Activated CD8-positive, alpha-beta memory T cell treated with anti-CD3 and anti-CD28 coated beads, Interleukin-2, amount 10 ng/mL, durations not matched to agents 7 days and 5 days (primary cell): ENCODE measurements around the gene OR5C1. TPM values are rescaled to one million over a fixed set of nuclear protein-coding genes. Genes with fewer than 3 reads are reported as not detected.

Experiments used
- ATAC-seq: fragments of 150-1000 bp; cut with Tn5 transposase; one replicate; pipeline ENCODE4 v1.10.0; 2021; ENCODE audit warnings: moderate library complexity
- CTCF ChIA-PET: fragments of 350-600 bp; sonication (Branson Sonifier 250); formaldehyde crosslinking; loops from one replicate; lab custom pipeline; 2021; ENCODE audit warnings: antibody characterized with exemption; lab: Charles Lee
- DNase-seq: peaks from one replicate; pipeline ENCODE4 v3.0.0-alpha.2; 2020
- H3K27ac Mint-ChIP-seq: one replicate; pipeline ENCODE4 v1.8.0; 2021; ENCODE audit warnings: mild to moderate bottlenecking, mixed read lengths
- H3K27me3 Mint-ChIP-seq: one replicate; pipeline ENCODE4 v1.8.0; 2021; ENCODE audit warnings: mixed read lengths
- H3K36me3 Mint-ChIP-seq: one replicate; pipeline ENCODE4 v1.8.0; 2021; ENCODE audit warnings: mild to moderate bottlenecking, mixed read lengths
- H3K4me1 Mint-ChIP-seq: one replicate; pipeline ENCODE4 v1.8.0; 2021; ENCODE audit warnings: mixed read lengths
- H3K4me3 Mint-ChIP-seq: one replicate; pipeline ENCODE4 v1.8.0; 2021; ENCODE audit warnings: mild to moderate bottlenecking, moderate library complexity, mixed read lengths
- H3K9me3 Mint-ChIP-seq: one replicate; pipeline ENCODE4 v1.8.0; 2022; ENCODE audit warnings: low read depth, mixed read lengths
- total RNA-seq, 2 experiments: library from RNA; stranded (reverse); gene quantifications; one replicate each; pipeline ENCODE4 v1.2.3, GENCODE V29; 2021

Gene OR5C1
- total RNA-seq: not detected

GRCh38 chr9:122788831-122789230 is at the start of gene OR5C1:
Gene OR5C1 (plus strand): TSS chr9:122788933. CDS start chr9:122788933, 0 bp downstream.
- CTCF ChIA-PET: no interaction called here
- Mint-ChIP-seq H3K27me3 (no peaks in the 10 kb centered on the region), H3K4me1 (no peaks in the 10 kb centered on the region), H3K27ac (no peak within 1 kb of the TSS), H3K4me3 (no peak within 1 kb of the TSS), H3K9me3 (no peaks in the 10 kb centered on the region), H3K36me3 (no peaks in the 10 kb centered on the region)
- ATAC-seq (no peak), DNase-seq (peak; percentile 28)

GRCh38 chr9:122742003-122742402 is 46.7 kb upstream of the OR5C1 start, which contains the start of gene OR1L6:
Gene OR1L6 (plus strand): TSS chr9:122742303. CDS start chr9:122749848, 7,545 bp downstream.
- Mint-ChIP-seq H3K4me1 (no peaks in the 10 kb centered on the region), H3K27me3 (peaks cover 2% of the 10 kb centered on the region), H3K27ac (no peak within 1 kb of the TSS), H3K36me3 (no peaks in the 10 kb centered on the region), H3K4me3 (no peak within 1 kb of the TSS), H3K9me3 (peaks cover 8% of the 10 kb centered on the region)
- CTCF ChIA-PET: no interaction called here
- DNase-seq: no peak
- no peak for ATAC-seq

GRCh38 chr9:122754825-122755224 is 33.9 kb upstream of the OR5C1 start:
- H3K36me3 Mint-ChIP-seq: no peaks in the 10 kb centered on the region
- DNase-seq (no peak), ATAC-seq (no peak)
- H3K4me1 Mint-ChIP-seq: no peaks in the 10 kb centered on the region
- peaks cover under 1% of the 10 kb centered on the region for H3K27me3 Mint-ChIP-seq
- H3K4me3 Mint-ChIP-seq: no peak overlapping the region
- H3K27ac Mint-ChIP-seq: no peak overlapping the region
- CTCF ChIA-PET: no interaction called here
- H3K9me3 Mint-ChIP-seq: peaks cover 6% of the 10 kb centered on the region

DNA sequence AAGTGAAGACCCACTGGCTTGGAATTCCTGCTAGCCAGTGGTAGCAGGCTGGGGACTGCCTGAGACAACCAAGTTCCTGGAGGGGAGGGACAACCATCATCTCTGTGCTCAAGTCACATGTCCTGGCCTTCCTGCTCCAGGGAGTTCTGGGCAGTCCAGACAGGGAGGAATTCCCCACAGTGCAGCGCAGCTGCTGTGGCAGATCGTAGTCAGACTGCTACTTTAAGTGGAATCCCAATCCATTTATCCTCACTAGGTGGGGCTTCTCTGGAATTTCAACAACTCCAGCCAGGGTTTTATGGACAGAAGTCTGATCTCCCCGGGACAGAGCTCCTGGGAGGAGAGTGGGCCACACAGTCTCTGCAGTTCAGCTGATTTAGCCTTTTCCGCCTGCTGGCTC is 20.9 kb upstream of the OR5C1 start:
- no peak overlapping the region for H3K4me3 Mint-ChIP-seq
- no peaks in the 10 kb centered on the region for H3K36me3 Mint-ChIP-seq
- H3K4me1 Mint-ChIP-seq: no peaks in the 10 kb centered on the region
- ATAC-seq (no peak), DNase-seq (no peak)
- H3K27ac Mint-ChIP-seq: no peak overlapping the region
- peaks cover 2% of the 10 kb centered on the region for H3K27me3 Mint-ChIP-seq
- peaks cover 13% of the 10 kb centered on the region for H3K9me3 Mint-ChIP-seq
- CTCF ChIA-PET: no interaction called here

DNA sequence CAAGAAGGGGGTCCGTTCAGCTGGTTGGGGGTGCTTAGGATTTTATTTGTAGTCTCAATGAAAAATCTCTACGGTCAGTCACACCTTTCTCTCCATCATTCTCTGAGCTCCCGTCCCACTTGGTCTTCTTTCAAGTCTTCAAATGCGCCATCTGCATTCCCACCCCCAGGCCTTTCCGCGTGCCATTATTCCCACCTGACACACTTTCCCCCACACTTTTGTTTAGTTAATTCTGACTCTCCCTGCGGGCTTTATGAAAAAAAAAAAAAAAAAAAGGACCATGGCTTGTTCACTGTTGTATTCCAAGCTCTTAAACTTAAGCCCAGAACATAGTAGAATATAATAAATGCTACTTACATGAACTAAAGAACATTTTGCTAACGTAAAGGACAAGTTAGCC is 11.7 kb upstream of the OR5C1 start:
- peaks cover 9% of the 10 kb centered on the region for H3K9me3 Mint-ChIP-seq
- H3K4me3 Mint-ChIP-seq: no peak overlapping the region
- CTCF ChIA-PET: no interaction called here
- H3K36me3 Mint-ChIP-seq: no peaks in the 10 kb centered on the region
- H3K27me3 Mint-ChIP-seq: no peaks in the 10 kb centered on the region
- no peak overlapping the region for H3K27ac Mint-ChIP-seq
- no peaks in the 10 kb centered on the region for H3K4me1 Mint-ChIP-seq
- ATAC-seq (no peak), DNase-seq (no peak)

- CTCF ChIA-PET: no interaction called here
- Mint-ChIP-seq H3K27me3 (no peaks in the 10 kb centered on the region), H3K27ac (no peak overlapping the region), H3K4me3 (no peak overlapping the region), H3K9me3 (peaks cover 3% of the 10 kb centered on the region), H3K36me3 (no peaks in the 10 kb centered on the region), H3K4me1 (no peaks in the 10 kb centered on the region)
- DNase-seq (no peak), ATAC-seq (no peak)
Observed at GRCh38 chr9:122777935-122778627, 10.7 kb upstream of the OR5C1 start.

DNA sequence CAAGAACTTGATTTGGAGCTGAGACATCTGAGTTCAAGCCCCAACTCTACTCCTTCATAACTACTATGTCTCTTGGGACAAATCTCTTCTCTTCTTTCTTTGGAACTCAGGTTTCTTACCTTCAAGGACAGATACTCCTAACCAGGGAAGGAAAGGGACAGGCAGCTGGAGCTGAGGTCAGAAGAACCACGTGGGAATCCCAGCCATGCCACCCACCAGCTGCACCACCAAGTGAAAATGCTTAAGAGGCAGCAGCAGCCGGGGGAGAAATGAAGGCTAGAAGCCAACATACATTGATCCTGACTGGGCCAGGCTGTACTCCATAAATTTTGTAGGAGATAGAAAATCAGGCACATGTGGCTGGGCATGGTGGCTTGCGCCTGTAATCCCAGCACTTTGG is 9.6 kb upstream of the OR5C1 start:
- no peak for DNase-seq
- no peaks in the 10 kb centered on the region for H3K36me3 Mint-ChIP-seq
- ATAC-seq: no peak
- no peaks in the 10 kb centered on the region for H3K27me3 Mint-ChIP-seq
- H3K4me3 Mint-ChIP-seq: no peak overlapping the region
- H3K27ac Mint-ChIP-seq: no peak overlapping the region
- H3K4me1 Mint-ChIP-seq: no peaks in the 10 kb centered on the region
- CTCF ChIA-PET: no interaction called here
- no peaks in the 10 kb centered on the region for H3K9me3 Mint-ChIP-seq

GRCh38 chr9:122780026-122780425 is 8.7 kb upstream of the OR5C1 start:
- no peak for DNase-seq
- CTCF ChIA-PET: no interaction called here
- H3K36me3 Mint-ChIP-seq: no peaks in the 10 kb centered on the region
- no peaks in the 10 kb centered on the region for H3K27me3 Mint-ChIP-seq
- no peaks in the 10 kb centered on the region for H3K9me3 Mint-ChIP-seq
- no peak overlapping the region for H3K27ac Mint-ChIP-seq
- ATAC-seq: no peak
- H3K4me1 Mint-ChIP-seq: no peaks in the 10 kb centered on the region
- H3K4me3 Mint-ChIP-seq: no peak overlapping the region

DNA sequence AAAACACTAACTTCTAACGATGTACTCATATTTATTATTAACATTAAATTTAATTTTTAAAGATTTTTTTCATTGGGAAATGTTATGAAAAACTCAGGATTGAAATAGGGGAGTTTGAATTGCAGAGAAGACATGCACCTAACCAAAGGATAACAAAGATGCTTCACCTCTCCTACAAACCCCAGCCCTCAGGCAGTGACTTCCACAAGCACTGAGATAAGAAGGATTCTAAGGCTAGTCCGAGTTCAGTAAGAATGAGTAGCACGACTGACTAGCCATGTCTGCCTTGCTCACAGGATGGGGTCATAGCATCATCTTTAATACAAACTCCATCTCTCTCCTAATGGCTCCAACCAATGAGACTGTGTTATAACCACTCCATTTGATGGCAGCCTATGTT is 7.1 kb upstream of the OR5C1 start:
- ATAC-seq: no peak
- Mint-ChIP-seq H3K4me1 (no peaks in the 10 kb centered on the region), H3K27ac (no peak overlapping the region), H3K9me3 (no peaks in the 10 kb centered on the region), H3K36me3 (no peaks in the 10 kb centered on the region), H3K4me3 (no peak overlapping the region), H3K27me3 (no peaks in the 10 kb centered on the region)
- no peak for DNase-seq
- CTCF ChIA-PET: no interaction called here

GRCh38 chr9:122785269-122785668 is 3.5 kb upstream of the OR5C1 start:
- Mint-ChIP-seq H3K27ac (no peak overlapping the region), H3K36me3 (no peaks in the 10 kb centered on the region), H3K27me3 (no peaks in the 10 kb centered on the region), H3K9me3 (no peaks in the 10 kb centered on the region), H3K4me3 (no peak overlapping the region), H3K4me1 (no peaks in the 10 kb centered on the region)
- no peak for DNase-seq
- CTCF ChIA-PET: no interaction called here
- no peak for ATAC-seq

GRCh38 chr9:122786338-122786737 is 2.4 kb upstream of the OR5C1 start:
- H3K4me3 Mint-ChIP-seq: no peak overlapping the region
- CTCF ChIA-PET: no interaction called here
- no peaks in the 10 kb centered on the region for H3K27me3 Mint-ChIP-seq
- no peaks in the 10 kb centered on the region for H3K9me3 Mint-ChIP-seq
- H3K36me3 Mint-ChIP-seq: no peaks in the 10 kb centered on the region
- H3K27ac Mint-ChIP-seq: no peak overlapping the region
- DNase-seq: no peak
- H3K4me1 Mint-ChIP-seq: no peaks in the 10 kb centered on the region
- ATAC-seq: no peak

GRCh38 chr9:122789256-122790046 is 718 bp downstream of the OR5C1 start:
- no peaks in the 10 kb centered on the region for H3K27me3 Mint-ChIP-seq
- ATAC-seq: no peak

DNA sequence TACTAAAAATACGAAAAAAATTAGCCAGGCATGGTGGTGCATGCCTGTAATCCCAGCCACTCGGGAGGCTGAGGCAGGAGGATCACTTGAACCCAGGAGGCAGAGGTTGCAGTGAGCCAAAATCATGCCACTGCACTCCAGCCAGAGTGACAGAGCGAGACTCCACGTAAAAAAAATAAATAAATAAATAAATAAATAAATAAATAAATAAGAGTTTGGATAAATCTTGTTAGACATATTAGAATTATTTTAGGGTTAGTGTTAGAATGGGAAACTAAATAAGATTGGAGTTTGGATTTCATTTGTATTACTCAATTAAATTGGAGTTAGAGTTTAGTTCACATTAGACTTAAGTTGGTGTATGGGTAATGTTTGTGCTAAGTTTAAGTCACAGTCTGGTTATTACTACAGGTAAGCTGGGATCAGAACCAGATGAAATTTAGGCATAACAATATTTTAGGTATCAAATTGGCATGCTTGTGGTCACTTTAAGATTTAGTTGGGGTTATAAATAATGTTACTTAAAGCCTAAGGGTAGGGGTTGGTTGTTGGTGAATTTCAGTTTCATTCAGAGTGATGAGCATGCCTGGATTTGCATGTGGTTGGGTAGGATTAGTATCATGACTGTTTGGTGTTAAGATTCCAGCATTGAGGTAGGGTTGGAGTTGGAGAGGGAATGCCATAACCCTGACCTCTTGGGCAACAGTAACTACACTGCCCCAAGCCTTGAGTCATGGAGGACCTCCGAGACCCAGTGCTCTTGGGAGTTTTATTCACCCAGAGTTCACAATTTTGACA is 3.3 kb downstream of the OR5C1 start:
- DNase-seq (peak; percentile 7), ATAC-seq (no peak)
- H3K4me1 Mint-ChIP-seq: no peaks in the 10 kb centered on the region
- H3K9me3 Mint-ChIP-seq: no peaks in the 10 kb centered on the region
- no peaks in the 10 kb centered on the region for H3K36me3 Mint-ChIP-seq
- CTCF ChIA-PET: no interaction called here
- H3K27me3 Mint-ChIP-seq: no peaks in the 10 kb centered on the region
- H3K4me3 Mint-ChIP-seq: no peak overlapping the region
- no peak overlapping the region for H3K27ac Mint-ChIP-seq

More at GRCh38 chr9:122789256-122790046, 718 bp downstream of the OR5C1 start:
- H3K36me3 Mint-ChIP-seq: no peaks in the 10 kb centered on the region
- no peak overlapping the region for H3K27ac Mint-ChIP-seq
- H3K4me3 Mint-ChIP-seq: no peak overlapping the region
- H3K9me3 Mint-ChIP-seq: no peaks in the 10 kb centered on the region
- H3K4me1 Mint-ChIP-seq: no peaks in the 10 kb centered on the region
- DNase-seq: peak; percentile 29
- CTCF ChIA-PET: no interaction called here
